Activated CD4-positive, CD25-positive, alpha-beta regulatory T cell (primary cell): ENCODE data around the gene SLC15A3.

Experiments
- DNase-seq, 4 experiments: peaks; one replicate each; lab custom pipeline; 2025; lab: John Stamatoyannopoulos, UW

The SLC15A3 gene

DNA sequence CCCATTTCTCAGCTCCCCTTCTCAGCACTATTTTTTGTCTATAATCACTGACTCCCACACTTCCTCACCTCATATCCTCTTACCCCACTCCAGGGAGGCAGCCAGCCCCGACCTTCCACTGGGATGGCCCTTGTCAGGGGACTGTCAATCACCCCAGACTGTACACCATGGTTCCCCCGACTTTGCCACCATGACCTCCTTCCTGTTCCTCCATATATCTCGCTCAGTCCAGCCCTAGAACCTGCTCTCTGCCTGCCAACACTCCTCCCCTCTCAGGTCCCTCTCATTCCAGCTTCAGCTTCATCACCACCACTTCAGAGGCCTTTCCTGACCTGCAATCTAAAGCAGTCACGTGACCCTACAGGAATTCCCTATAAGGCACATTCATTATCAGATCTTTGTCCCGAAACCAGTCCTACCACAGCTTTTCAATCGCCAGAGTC lies 62.1 kb downstream of the SLC15A3 start:
- DNase-seq: no peak

DNA sequence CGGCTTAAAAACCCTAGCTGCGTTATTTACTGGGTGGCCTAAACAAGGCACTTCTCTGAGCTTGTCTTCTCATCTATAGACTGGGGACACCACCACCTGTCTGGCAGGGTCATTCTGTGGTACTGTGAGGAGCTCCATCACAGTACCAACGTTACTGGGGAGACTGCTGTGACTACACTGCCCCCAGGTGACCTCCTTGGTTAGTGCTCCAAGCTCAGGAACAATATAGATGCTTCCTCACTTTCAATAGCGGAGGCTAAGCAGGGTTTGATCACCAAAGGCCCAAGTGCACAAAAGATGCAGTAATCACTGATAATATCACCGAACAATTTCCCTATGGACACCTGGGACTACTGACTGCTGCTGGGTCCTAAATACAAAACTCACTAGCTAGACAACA lies 64.4 kb downstream of the SLC15A3 start:
- no peak for DNase-seq
